Measurements from ENCODE around the gene DERA. TPM values are rescaled to one million over a fixed set of nuclear protein-coding genes. Genes with fewer than 3 reads are reported as not detected.

DERA gene
- total and polyA plus RNA-seq, 2 of the 13 experiments (the other 11 are each of a cell fraction or from before 2014, with no cell fraction given) = 24.0 to 51.3 TPM

DNA sequence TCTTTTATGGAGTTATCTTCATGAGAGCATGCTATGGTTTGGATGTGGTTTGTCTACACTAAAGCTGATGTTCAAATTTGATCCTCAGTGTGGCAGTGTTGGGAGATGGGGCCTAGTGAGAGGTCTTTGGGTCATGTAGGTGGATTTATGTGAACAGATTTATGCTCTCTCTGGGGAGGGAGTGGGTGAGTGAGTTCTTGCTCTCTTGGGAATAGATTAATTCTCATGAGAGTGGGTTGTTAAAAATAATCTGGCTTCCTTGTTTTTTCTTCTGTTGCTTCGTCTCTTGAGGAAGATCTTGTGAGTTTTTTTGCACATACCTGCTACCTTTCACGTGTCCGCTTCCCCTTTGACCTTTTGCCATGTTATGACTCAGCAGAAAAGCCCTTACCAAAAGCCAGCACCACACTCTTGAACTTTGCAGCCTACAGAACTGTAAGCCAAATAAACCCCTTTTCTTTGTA lies 20.5 kb downstream of the DERA start (continued):
- TF ChIP-seq, protein P1, sequence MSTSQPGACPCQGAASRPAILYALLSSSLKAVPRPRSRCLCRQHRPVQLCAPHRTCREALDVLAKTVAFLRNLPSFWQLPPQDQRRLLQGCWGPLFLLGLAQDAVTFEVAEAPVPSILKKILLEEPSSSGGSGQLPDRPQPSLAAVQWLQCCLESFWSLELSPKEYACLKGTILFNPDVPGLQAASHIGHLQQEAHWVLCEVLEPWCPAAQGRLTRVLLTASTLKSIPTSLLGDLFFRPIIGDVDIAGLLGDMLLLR (CRISPR knock-in tag; IDR thresholded peaks at IDR 0.05) = no peak
- no peak for TF ChIP-seq ZNF552 (CRISPR knock-in tag; IDR thresholded peaks at IDR 0.05; ENCODE audit: borderline replicate concordance)
- TF ChIP-seq, protein P2, sequence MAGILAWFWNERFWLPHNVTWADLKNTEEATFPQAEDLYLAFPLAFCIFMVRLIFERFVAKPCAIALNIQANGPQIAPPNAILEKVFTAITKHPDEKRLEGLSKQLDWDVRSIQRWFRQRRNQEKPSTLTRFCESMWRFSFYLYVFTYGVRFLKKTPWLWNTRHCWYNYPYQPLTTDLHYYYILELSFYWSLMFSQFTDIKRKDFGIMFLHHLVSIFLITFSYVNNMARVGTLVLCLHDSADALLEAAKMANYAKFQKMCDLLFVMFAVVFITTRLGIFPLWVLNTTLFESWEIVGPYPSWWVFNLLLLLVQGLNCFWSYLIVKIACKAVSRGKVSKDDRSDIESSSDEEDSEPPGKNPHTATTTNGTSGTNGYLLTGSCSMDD (CRISPR knock-in tag; IDR thresholded peaks at IDR 0.05) = no peak
- no peak for TF ChIP-seq AHR (CRISPR knock-in tag; IDR thresholded peaks at IDR 0.05)
- TF ChIP-seq MBD4 (IDR thresholded peaks at IDR 0.05; ENCODE audit: borderline replicate concordance, low read length) = no peak
- TF ChIP-seq GATAD2A (CRISPR knock-in tag; IDR thresholded peaks at IDR 0.05) = peak; percentile 37; the same call in 1 of the 2 replicates
- TF ChIP-seq, protein P3, sequence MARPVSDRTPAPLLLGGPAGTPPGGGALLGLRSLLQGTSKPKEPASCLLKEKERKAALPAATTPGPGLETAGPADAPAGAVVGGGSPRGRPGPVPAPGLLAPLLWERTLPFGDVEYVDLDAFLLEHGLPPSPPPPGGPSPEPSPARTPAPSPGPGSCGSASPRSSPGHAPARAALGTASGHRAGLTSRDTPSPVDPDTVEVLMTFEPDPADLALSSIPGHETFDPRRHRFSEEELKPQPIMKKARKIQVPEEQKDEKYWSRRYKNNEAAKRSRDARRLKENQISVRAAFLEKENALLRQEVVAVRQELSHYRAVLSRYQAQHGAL (CRISPR knock-in tag; IDR thresholded peaks at IDR 0.05; ENCODE audit: not compliant biosample characterization) = no peak
- no peak for TF ChIP-seq TCF7L2 (IDR thresholded peaks at IDR 0.05; ENCODE audit: low read depth, low read length)
- TF ChIP-seq ZMYM4 (CRISPR knock-in tag; IDR thresholded peaks at IDR 0.05) = peak; percentile 50; the same call in 1 of the 2 replicates
- no peak for TF ChIP-seq CREB1 (IDR thresholded peaks at IDR 0.05)
- peak; percentile 40; the same call in 1 of the 2 replicates for TF ChIP-seq CREB1 (CRISPR knock-in tag; IDR thresholded peaks at IDR 0.05)
- no peak for TF ChIP-seq ZNF326 (CRISPR knock-in tag; IDR thresholded peaks at IDR 0.05; ENCODE audit: borderline replicate concordance)
- TF ChIP-seq RXRA (CRISPR knock-in tag; IDR thresholded peaks at IDR 0.05) = no peak
- no peak for TF ChIP-seq KLF6 (CRISPR knock-in tag; IDR thresholded peaks at IDR 0.05)
- TF ChIP-seq SIX4 (CRISPR knock-in tag; IDR thresholded peaks at IDR 0.05) = no peak
- no peak for TF ChIP-seq SMYD3 (CRISPR knock-in tag; IDR thresholded peaks at IDR 0.05)
- TF ChIP-seq SALL2 (CRISPR knock-in tag; IDR thresholded peaks at IDR 0.05) = no peak
- no peak for TF ChIP-seq ISL2 (CRISPR knock-in tag; IDR thresholded peaks at IDR 0.05)
- TF ChIP-seq KAT8 (CRISPR knock-in tag; IDR thresholded peaks at IDR 0.05) = no peak
- TF ChIP-seq ERF (CRISPR knock-in tag; IDR thresholded peaks at IDR 0.05) = no peak
- TF ChIP-seq ZNF101 (CRISPR knock-in tag; IDR thresholded peaks at IDR 0.05; ENCODE audit: borderline replicate concordance, low read depth) = no peak
- no peak for TF ChIP-seq ZNF605 (CRISPR knock-in tag; IDR thresholded peaks at IDR 0.05)
- TF ChIP-seq ESRRA (CRISPR knock-in tag; IDR thresholded peaks at IDR 0.05; ENCODE audit: low read depth) = no peak
- no peak for TF ChIP-seq TMF1 (CRISPR knock-in tag; IDR thresholded peaks at IDR 0.05; ENCODE audit: low read depth)
- TF ChIP-seq ZBTB38 (CRISPR knock-in tag; IDR thresholded peaks at IDR 0.05) = no peak
- no peak for TF ChIP-seq FOXP1 (IDR thresholded peaks at IDR 0.05)
- TF ChIP-seq FOXP1 (CRISPR knock-in tag; IDR thresholded peaks at IDR 0.05) = 0 out of 2 replicates have a peak, but pooled peaks have one; percentile 6
- no peak for TF ChIP-seq CBX1 (IDR thresholded peaks at IDR 0.05; ENCODE audit: low read depth)
- no peak for TF ChIP-seq ZNF432 (CRISPR knock-in tag; IDR thresholded peaks at IDR 0.05; ENCODE audit: borderline replicate concordance)
- TF ChIP-seq, protein P4, sequence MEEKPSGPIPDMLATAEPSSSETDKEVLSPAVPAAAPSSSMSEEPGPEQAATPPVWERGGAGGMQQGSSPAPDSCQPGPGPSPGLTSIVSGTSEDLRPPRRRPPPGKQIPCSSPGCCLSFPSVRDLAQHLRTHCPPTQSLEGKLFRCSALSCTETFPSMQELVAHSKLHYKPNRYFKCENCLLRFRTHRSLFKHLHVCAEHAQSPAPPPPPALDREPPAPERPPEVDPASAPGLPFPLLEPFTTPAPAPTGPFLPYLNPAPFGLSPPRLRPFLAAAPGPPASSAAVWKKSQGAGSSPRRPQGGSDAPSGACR (CRISPR knock-in tag; IDR thresholded peaks at IDR 0.05) = no peak
- TF ChIP-seq PPARG (CRISPR knock-in tag; conservative IDR thresholded peaks at IDR 0.05) = 0 out of 2 replicates have a peak, but pooled peaks have one; percentile 55
- TF ChIP-seq ZNF335 (CRISPR knock-in tag; IDR thresholded peaks at IDR 0.05) = no peak
- TF ChIP-seq, protein P5, sequence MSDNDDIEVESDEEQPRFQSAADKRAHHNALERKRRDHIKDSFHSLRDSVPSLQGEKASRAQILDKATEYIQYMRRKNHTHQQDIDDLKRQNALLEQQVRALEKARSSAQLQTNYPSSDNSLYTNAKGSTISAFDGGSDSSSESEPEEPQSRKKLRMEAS (IDR thresholded peaks at IDR 0.05) = peak; percentile 56; the same call in 1 of the 2 replicates

All from HepG2 (cell line).